GM18861 (cell line): ENCODE data around the gene CYB5R2.
"Not testable (repeated sequence)": the region's sequence is repeated elsewhere in the genome, so short reads cannot be mapped to it uniquely, and the experiment has no call there.

Experiments
- ATAC-seq: cut with Tn5 transposase; IDR thresholded peaks from one replicate; pipeline ENCODE4 v1.9.1; 2021; ENCODE audit not compliant: unreplicated experiment

CYB5R2 gene

GRCh38 chr11:7670641-7671040 lies 2.7 kb downstream of the CYB5R2 start:
- ATAC-seq, result no peak

DNA sequence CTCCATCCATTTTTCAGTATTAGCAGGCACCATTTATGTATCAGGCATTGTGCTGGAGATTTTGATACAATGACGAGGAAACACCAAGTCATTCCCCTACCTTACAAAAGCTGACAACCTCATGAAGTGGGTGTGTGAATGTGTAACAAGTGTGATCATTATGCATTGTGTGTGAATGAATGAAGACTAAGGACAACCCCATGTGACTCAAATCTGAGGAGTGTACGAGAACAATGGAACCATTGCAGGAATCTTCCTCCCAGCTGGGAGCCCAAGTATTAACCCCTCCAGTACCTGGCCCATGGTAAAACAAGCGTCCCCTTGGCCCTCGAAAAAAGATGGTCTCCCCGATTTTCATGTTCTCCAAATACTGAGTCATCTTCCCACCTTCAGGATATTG lies 4.4 kb downstream of the CYB5R2 start:
- ATAC-seq, result no peak

DNA sequence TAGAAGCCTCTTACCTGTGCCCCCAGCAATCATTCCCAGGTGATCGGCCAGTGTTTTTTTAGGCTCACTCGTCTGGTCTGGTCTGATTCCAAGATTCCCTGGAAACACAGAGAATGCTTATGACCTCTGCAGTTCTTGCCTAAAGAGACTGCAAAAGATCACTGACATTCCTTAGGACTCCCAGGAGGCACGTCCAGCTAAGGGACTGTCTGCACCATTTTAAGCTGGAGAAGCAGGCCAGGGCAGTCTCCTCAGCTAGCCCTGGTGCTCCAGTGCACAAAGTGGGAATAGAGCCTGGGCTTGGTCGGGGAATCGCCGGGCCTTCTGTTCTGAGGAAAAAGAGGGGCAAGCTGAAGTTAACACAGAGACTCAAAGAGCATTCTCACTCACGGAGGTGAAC lies 4.8 kb downstream of the CYB5R2 start:
- ATAC-seq, result no peak

DNA sequence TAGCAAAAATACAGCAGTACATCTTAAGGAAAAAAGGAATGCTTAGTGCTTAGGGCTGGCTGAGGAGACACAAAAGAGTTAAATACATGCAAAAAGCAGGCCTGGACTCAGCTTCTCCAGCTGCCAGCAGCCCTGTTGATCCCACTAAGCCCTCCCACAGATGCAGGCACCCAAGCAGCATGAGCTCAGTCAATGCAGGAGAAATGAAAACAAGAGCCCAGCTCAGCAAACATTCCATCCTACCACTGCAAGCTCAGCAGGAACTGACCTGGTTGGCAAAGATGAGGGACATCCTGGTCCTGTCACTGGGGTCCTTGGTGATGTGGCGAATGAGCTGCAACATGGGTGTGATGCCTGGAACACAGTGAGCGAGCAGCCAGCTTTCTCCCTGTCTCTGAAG lies 5.8 kb downstream of the CYB5R2 start:
- no peak for ATAC-seq

DNA sequence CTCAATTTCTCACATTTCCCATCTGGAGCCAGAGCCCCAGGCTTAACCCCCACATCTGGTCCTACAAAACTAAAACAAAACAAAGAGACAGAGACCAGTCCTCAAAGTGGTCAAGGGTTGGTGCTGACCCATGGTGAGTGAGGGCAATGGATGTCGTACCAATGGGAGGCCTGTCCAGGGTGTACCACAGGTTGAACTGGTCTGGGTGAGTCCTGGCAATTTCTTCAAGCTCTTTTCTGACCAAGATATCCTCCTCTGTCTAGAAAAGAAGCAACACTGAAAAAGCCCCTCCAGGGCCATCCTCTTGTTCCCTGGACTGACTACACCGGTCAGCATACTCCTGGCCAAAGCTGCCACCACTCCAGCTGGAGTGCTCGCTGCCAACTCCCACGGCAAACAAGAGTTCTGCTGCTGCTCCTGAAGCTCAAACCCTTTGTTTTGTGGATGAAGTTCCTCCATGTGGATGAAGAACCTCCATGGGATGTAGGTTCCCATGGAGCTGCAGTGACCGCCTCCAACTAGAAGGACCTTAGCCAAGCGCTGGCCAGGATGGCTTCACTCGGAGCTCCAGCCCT lies 6.9 kb downstream of the CYB5R2 start:
- no peak for ATAC-seq

DNA sequence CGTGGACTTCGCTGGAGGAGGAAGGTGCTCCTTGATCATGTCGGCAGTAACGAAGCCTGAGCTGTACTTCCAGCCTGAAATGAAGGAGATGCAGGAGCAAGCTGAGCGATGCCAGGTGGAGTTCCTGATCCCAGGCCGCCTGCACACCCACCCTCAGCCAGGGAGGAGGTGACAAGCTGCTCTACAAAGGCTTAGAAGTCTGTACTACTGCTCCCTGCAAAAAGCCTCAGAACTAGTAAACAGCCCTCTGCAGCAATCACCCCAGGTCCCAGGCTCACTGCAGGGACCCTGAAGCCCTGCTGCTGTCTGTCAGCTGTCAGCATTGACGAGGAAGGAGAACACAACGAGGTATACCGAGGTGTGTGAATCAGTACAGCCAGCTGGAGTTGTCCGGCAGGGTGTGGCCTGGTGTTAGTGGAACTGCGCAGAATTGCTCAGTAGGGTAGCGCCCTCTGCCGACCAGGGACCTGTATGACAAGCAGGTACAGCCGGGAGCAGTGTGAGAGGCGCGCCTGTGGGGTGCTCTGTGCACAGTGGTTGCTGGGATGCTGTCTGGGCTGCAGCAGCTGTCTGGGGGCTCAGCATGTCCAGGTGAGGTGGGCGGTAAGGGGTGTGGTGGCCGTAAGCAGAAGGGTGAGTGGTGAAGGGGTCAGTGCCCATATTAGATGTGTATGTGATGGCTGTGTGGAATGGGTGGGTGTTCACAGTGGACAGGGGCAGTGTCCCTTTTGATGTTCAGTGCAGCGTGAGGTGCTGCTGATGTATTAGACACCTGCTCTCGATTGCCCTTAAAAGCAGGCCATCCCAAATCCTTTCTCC lies 7.6 kb downstream of the CYB5R2 start:
- peak; percentile 94 for ATAC-seq

DNA sequence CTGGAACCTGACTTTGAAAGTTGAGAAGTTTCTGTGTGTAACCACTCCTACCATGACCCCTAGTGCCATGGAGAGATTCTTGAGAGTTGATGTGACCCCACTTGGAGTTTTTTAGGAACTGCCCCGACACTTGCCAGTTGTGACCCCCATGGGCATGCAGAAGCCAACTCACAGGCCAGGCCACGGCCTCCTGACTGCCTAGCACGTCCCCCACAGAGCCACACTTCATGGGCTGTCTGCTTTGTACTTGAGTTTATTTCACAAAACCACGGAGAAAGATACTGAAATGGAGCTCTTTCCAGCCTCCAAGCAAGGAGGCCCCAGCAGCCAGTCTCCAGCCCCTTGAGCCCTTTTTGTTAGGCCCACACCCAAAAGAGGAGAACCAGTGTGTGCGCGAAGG lies 8.4 kb downstream of the CYB5R2 start:
- no peak for ATAC-seq

DNA sequence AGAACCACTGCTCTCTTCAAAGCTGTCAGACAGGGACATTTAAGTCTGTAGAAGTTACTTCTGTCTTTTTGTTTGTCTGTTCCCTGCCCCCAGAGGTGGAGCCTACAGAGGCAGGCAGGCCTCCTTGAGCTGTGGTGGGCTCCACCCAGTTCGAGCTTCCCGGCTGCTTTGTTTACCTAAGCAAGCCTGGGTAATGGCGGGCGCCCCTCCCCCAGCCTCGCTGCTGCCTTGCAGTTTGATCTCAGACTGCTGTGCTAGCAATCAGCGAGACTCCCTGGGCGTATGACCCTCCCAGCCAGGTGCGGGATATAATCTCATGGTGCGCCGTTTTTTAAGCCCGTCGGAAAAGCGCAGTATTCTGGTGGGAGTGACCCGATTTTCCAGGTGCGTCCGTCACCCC lies 9.8 kb downstream of the CYB5R2 start:
- not testable (repeated sequence) for ATAC-seq

GRCh38 chr11:7657306-7658025 lies 15.8 kb downstream of the CYB5R2 start:
- no peak for ATAC-seq

DNA sequence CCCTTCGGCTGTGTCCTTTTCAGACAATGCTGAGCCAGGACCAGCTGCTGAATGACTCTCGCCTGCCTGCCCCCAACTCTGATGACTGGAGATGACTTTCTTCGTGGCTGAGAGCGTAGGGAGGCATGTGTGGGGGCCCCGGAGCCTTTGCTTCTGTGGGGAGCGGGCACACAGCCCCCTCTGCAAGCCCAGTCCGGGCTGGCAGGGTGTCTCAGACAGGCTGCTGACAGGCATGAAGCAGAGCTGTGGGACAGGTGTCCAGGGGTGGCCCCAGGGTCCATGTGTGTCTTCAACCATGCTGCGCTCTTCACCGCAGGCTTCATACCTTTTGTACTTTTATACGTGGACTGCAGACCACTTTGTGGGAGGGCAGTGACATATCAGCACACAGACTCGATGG lies 16.6 kb downstream of the CYB5R2 start:
- no peak for ATAC-seq

- no peak for ATAC-seq
These were observed 17.8 kb downstream of the CYB5R2 start for GRCh38 chr11:7655253-7656217.

DNA sequence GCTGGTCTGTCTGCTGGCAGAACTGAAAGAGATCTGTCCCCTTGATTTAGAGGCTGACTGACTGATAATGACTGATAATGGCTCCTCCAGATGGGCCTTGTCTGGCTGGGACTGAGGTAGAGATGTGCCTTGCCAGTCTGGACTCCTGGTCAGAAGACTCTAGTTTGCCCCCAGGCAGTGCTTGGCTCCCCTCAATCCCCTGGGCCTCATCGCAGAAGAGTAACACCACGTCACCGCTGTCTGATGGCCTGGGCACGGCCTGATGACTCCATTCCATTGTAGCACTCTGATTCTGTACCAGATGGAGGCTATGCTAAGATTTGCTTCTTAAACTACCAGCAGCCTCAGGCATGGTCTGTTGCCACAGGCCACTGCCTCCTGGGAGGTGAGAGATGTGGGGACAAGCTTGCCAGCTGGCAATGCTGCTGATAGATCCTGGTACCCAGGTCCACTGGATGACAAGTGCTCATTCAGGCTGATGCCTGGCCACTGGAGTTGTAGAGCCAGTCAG lies 19.1 kb downstream of the CYB5R2 start:
- ATAC-seq, result no peak

GRCh38 chr11:7651700-7652099 lies 21.6 kb downstream of the CYB5R2 start:
- ATAC-seq, result no peak

- no peak for ATAC-seq
These were observed 22.2 kb downstream of the CYB5R2 start for GRCh38 chr11:7651140-7651551.

- no peak for ATAC-seq
These were observed 25.0 kb downstream of the CYB5R2 start for GRCh38 chr11:7648264-7648663.

DNA sequence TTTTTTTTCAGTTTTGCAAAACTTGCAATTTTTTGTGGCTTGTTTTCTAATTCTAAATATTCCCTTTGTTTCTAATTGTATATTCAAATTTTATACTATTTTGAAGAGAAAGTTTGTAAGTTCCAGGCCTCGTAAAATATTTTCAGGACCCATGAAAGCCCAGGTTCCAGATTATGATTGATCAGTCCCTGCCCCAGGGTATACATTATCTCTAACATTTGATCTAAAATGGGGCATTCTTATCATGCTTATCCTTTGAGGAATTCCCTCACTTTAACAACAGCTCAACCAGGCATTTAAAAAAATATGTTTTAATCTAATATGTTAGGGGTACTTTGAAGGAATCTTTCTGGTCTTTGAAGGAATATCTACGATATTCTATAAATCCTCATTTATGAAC lies 26.4 kb downstream of the CYB5R2 start:
- ATAC-seq, result no peak

DNA sequence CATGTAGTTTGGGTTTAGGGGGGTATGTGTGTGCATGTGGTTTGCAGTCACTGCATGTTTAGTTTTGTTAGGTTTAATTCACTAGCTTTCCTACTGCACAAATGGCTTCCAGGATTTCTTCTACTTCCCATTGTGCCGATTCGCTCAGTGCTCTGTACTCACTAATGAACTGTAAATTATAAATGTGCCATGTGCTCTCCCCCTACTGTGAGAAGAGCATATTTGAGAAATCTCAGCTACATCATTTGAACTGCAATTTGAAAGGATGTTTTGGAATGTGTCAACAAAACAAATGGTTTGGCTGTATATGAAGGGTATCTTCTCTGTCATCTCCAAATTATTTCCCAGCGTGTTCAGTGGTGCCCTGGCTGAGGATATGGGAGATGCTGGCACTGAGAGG lies 28.1 kb downstream of the CYB5R2 start:
- no peak for ATAC-seq

GRCh38 chr11:7643314-7643713 lies 30.0 kb downstream of the CYB5R2 start:
- ATAC-seq, result no peak

DNA sequence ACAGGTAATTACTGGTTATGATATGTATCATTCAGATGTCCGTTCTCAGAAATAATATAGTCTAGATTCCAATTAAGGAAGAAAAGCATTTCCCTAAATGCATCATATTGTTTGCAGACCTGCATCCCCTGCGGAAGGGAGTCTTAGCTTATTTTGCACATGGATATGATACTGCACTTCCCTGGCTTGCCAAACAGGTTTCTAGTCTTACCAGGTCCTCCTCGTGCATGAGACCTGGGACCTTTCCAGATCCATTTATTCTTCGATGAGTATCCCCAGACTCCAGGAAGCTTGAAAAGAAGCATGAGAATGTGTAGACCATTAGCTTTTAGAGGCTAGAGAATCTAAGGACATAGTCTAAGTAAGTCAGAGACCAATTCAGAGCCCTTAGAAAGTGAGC lies 30.6 kb downstream of the CYB5R2 start:
- no peak for ATAC-seq

DNA sequence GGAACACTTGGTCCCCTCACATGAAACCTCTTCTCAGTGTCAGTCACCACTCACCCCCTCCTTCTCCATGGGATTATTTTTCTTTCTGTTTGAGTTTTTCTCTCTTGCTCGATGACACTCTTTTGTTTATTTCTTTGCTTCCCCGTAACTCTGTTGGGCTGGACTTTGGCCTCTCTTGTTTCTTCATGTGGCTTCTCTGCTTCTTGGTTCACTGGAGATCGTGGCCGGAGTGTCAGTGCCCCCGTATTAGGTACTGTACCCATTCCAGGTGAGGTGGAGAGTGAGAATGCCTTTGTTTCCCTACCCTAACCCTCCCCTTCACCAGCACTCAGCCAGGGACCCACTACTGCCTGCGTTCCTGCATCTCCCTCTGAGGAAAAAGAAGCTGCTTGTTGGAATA lies 32.5 kb downstream of the CYB5R2 start:
- ATAC-seq, result no peak

GRCh38 chr11:7639643-7640025 lies 33.7 kb downstream of the CYB5R2 start:
- no peak for ATAC-seq
